HG03159 (cell line): ENCODE data around the gene RAET1G.
"Not testable (repeated sequence)": the region's sequence is repeated elsewhere in the genome, so short reads cannot be mapped to it uniquely, and the experiment has no call there.

Experiments
- ATAC-seq: cut with Tn5 transposase; IDR thresholded peaks from one replicate; pipeline ENCODE4 v1.9.1; 2021; ENCODE audit warnings: mild to moderate bottlenecking, moderate library complexity; ENCODE audit not compliant: unreplicated experiment

Gene RAET1G

GRCh38 chr6:149954328-149954983, 31.5 kb upstream of the RAET1G start:
- ATAC-seq = not testable (repeated sequence)

GRCh38 chr6:149953934-149954327, 31.0 kb upstream of the RAET1G start:
- not testable (repeated sequence) for ATAC-seq

DNA sequence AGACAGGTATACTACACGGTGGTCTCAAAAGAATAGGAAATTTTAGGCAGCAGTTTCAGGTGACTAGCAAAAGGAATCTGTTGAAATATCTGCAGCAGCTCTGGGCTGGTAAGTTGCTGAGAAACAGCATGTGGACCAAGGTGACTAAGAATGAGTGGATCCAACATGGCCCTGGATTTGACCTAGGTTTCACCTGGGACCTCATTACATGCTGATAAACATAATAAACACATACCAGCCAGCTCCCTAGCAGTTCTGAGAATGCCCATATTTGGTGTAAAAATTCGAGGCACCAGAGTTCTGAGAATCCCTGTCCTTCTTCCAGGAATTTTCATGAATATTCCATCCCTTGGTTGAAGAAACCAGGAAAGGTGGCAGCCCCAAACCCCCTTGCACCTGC, 30.5 kb upstream of the RAET1G start:
- not testable (repeated sequence) for ATAC-seq

DNA sequence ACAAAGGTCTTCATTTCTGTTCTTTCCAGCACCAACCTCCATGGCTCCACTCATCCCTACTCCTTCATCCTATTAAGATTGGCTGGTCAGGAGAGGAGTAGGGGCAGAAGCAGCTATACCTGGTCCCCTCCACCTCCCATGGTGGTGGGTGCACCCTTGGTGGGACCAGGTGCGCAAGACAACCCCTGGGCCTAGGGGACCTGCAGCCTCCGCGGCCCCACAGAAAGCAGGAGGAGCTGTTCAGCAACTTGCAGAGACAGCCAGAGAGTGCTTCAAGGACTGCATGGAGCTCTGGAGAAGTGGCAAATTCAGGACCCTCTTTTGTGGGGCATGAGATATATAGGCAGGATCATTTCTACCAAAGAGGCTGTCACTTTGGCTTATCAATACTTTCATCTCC, 28.7 kb upstream of the RAET1G start:
- no peak for ATAC-seq

GRCh38 chr6:149951096-149951495, 28.2 kb upstream of the RAET1G start:
- ATAC-seq = no peak

GRCh38 chr6:149950423-149950822, 27.5 kb upstream of the RAET1G start:
- ATAC-seq = no peak

DNA sequence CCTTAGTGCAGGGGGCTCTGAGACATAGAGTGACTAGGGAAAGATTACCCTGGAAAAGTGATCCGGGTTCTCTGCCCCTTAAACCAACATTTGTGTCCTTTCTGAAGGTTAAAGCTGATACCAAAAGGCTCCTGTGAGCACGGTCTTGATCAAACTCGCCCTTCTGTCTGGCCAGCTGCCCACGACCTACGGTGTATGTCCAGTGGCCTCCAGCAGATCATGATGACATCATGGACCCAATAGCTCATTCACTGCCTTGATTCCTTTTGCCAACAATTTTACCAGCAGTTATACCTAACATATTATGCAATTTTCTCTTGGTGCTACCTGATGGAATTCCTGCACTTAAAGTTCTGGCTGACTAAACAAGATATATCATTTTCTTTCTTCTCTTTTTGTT, 25.7 kb upstream of the RAET1G start:
- ATAC-seq = no peak

DNA sequence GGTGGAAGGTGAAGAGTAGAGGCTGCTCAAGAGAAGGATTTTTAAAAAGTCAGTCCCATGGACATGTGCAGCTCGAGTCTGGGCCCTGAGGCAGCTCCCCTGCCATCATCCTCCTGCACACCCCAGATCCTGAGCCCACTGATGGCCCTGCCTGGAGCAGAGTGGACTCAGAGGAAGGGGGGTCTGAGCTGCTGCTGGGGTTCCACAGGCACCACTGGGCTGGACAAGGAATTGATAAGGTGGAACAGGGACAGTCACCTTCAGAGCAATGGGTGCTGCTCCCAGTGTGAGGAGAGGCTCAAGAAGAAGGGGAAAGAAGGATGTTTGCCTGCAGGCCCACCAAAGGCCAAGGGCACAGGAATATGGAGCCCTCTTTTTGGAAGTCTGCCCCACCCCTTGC, 25.1 kb upstream of the RAET1G start:
- ATAC-seq = no peak

GRCh38 chr6:149947533-149947932, 24.6 kb upstream of the RAET1G start:
- ATAC-seq = not testable (repeated sequence)

GRCh38 chr6:149946631-149947030, 23.7 kb upstream of the RAET1G start:
- ATAC-seq = not testable (repeated sequence)

DNA sequence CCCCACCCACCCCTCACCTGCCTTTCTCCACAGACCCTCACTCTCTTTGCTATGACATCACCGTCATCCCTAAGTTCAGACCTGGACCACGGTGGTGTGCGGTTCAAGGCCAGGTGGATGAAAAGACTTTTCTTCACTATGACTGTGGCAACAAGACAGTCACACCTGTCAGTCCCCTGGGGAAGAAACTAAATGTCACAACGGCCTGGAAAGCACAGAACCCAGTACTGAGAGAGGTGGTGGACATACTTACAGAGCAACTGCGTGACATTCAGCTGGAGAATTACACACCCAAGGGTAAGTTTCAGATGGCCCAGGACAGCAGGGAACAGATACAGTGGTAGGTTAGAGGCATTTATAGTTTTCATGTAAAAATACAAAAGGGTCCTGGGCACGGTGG, 22.4 kb upstream of the RAET1G start:
- not testable (repeated sequence) for ATAC-seq

DNA sequence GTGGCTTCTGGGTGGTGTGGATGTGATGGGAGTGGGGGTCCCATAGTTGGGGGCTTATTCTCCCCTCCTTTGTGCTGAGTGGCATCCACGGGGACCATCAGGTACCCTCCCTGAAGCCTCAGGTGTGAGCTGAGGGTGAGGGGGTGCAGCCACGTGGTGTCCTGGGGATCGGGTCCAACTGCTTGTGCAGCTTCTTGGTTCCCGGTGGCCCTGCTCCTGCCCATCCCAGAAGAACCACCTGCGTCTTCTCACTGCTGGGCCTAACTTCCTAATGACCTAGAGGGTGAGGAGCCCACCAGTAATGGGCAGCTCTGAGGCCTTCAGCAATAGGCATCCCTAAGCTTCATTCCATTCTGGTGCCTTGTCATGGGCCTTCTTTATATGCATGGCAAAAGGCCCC, 20.4 kb upstream of the RAET1G start:
- ATAC-seq = not testable (repeated sequence)

DNA sequence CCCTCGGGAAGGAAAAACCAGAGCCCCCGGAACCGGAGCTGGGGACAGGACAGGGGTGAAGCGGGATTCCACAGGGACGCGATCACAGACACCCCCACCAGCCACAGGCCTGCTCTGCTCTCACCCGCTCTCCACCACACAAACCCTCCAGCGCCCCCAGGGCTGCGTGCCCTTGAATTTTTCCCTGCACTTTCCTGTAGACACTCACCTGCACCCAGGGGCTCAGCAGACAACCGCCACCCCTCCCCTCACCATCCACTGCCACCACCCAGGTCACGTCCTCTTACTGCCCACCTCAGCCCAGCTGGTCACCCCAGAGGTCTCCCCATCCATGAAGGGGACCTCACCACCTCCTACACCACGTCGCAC, 19.5 kb upstream of the RAET1G start:
- ATAC-seq = no peak

DNA sequence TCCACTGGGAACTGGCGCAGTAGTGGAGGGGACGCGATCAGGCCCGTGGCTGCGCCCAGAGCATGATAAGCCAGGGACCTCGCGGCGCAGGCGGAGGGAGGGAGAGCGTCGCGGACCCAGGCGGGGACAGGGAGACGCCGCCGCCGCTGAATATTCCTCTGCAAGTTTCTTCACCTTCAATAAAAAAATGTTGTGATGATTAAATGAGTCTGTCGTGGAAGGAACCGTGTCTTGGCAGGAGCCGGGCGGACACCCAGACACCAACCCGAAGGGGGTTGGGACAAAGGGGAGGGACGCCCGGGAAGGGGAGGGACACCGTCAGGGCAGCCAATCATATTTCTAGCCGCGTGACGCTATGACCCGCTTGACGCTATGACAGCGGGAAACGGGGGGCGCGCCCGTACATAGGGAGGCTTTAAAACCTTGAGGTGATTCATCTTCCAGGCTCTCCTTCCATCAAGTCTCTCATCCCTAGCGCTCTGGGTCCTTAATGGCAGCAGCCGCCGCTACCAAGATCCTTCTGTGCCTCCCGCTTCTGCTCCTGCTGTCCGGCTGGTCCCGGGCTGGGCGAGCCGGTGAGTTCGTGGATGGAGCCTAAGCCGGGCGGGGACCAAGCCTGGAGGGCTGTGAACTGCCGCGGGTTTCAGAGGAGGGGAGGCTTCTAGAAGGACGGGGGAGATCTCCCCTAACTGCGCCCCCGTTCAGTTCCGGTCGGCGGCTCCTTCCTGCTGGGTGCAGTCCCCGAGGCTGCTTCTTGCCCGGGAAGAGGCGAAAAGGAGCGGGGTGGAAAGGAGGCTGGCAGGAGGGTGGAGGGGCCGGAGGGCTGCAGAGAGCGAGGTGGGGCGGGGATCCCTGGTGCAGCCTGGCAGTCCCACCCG, 18.9 kb upstream of the RAET1G start, which contains the start of gene ULBP2:
Gene ULBP2, plus strand, starts transcription at position 432 of the 878 bp plus-strand sequence. Its CDS starts 59 bp downstream, at position 491.
- ATAC-seq = no peak

DNA sequence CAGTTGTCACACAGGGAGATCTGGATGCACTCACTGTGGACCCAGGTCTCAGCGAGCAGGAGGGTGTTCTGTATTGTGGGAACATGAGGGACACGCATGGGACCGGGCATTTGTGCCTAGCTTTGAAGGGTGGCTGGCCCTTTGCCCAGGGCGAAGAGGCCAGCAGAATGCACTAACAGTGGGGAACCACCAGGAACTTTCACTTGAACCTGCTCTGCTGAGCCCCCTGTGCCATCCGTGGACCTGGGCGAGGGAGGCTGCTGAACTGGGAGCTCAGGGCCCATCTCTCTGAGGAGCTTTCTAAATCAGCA, 17.7 kb upstream of the RAET1G start:
- ATAC-seq = no peak

DNA sequence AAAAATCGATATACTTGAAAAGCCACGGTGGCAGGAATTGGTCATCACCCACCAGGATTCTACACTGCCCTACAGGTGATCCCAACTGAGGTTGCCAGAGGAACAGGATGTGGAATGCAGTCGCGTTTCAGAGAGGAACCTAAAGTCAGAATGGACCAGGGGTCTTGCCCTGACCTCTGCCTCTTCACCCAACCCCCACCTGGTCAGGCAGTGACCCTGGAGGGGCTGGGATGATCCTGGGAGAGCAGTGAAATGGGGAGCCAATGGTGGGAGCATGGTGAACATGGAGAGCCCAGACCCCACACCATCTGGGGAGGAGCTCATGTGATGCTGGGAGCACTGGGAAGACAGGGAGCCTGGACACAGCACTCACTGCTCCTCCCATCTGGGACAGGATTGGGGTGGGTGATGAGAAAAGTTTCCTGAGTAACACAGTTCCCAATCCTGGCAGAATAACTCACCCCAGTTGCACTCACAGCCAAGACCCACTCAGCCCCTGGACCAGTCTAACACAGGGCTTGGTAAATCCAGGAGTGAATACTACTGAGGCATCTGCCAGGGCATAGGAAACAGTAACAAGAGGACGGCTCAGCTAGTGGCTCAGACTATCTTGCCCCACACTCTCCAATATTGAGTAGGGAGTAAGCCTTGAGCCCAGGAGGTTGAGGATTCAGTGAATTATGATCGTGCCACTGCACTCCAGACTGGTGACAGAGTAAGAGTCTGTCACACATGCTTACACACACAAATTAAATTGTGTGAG, 17.2 kb upstream of the RAET1G start:
- ATAC-seq = no peak

GRCh38 chr6:149939356-149939648, 16.4 kb upstream of the RAET1G start:
- no peak for ATAC-seq

- peak; percentile 72 for ATAC-seq
Observed at GRCh38 chr6:149938571-149939355, 15.8 kb upstream of the RAET1G start.

DNA sequence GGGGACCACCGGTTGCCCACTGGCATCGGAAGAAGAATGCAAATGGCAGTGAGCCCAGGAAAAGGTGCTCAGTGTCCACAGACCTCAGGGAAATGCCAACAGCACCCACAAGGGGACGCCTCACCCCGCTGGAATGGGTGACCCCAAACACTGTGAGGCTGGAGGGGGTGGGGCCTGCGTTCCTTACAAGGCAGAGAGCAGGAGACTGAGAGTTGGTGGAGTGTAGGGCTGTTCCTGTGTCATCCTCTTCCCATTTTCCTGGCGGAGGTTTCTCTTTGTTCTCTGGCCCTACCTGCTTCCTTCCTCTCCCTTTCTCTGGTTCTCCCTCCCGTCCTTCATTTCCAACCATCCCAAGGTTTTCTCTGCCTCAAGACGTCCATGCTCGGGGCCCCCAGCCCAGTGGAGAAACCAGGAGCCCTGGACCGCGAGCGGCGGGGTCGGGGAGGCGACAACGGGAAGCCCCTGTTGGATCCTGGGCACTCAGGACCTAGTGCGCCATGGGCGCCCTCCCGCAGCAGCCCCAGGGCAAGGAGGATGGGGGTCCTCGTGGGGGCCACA, 15.2 kb upstream of the RAET1G start:
- ATAC-seq = not testable (repeated sequence)

GRCh38 chr6:149936743-149937142, 13.8 kb upstream of the RAET1G start:
- ATAC-seq = no peak

DNA sequence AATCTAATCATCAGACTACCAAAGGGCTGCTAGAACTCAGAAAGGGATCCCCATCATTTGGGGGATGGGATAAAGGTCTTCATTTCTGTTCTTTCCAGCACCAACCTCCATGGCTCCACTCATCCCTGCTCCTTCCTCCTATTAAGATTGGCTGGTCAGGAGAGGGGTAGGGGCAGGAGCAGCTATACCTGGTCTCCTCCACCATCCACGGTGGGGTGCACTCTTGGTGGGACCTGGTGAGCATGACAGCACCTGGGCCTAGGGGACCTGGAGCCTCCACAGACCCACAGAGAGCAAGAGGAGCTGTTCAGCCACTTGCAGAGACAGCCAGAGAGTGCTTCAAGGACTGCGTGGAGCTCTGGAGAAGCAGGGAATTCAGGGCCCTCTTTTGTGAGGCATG, 12.7 kb upstream of the RAET1G start:
- no peak for ATAC-seq
